ENCODE data around the gene BCAR1.

Gene BCAR1

GRCh38 chr16:75252946-75253911, 1.8 kb upstream of the BCAR1 start:
- H3K27me3 ChIP-seq: peaks cover 100% of the 10 kb centered on the region
- H3K4me3 ChIP-seq (ENCODE audit: low read depth in 1 of 2, low read length in 1 of 2): no peak overlapping the region
- no peaks in the 10 kb centered on the region for H3K36me3 ChIP-seq
- no peak overlapping the region for H3K27ac ChIP-seq
- no peak for TF ChIP-seq CTCF (IDR thresholded peaks at IDR 0.05)
- H3K9me3 ChIP-seq: no peaks in the 10 kb centered on the region
- H3K4me1 ChIP-seq (ENCODE audit: control insufficient read depth in 1 of 2, insufficient read depth in 1 of 2, low read depth in 1 of 2, low read length in 1 of 2): peaks cover 3 to 8% of the 10 kb centered on the region in 2 experiments

GRCh38 chr16:75252049-75252864, 833 bp upstream of the BCAR1 start:
- no peak overlapping the region for H3K4me3 ChIP-seq (ENCODE audit: low read depth in 1 of 2, low read length in 1 of 2)
- peaks cover 3 to 8% of the 10 kb centered on the region in 2 experiments for H3K4me1 ChIP-seq (ENCODE audit: control insufficient read depth in 1 of 2, insufficient read depth in 1 of 2, low read depth in 1 of 2, low read length in 1 of 2)
- H3K27me3 ChIP-seq: peaks cover 100% of the 10 kb centered on the region
- no peak overlapping the region for H3K27ac ChIP-seq
- H3K9me3 ChIP-seq: no peaks in the 10 kb centered on the region
- H3K36me3 ChIP-seq: no peaks in the 10 kb centered on the region
- no peak for TF ChIP-seq CTCF (IDR thresholded peaks at IDR 0.05)

- no peaks in the 10 kb centered on the region for H3K36me3 ChIP-seq
- peaks cover 98% of the 10 kb centered on the region for H3K27me3 ChIP-seq
- H3K4me1 ChIP-seq (ENCODE audit: control insufficient read depth in 1 of 2, insufficient read depth in 1 of 2, low read depth in 1 of 2, low read length in 1 of 2): peaks cover 3 to 8% of the 10 kb centered on the region in 2 experiments
- no peaks in the 10 kb centered on the region for H3K9me3 ChIP-seq
- H3K4me3 ChIP-seq (ENCODE audit: low read depth in 1 of 2, low read length in 1 of 2): no peak overlapping the region
- no peak overlapping the region for H3K27ac ChIP-seq
- no peak for TF ChIP-seq CTCF (IDR thresholded peaks at IDR 0.05)
These were observed 580 bp downstream of the BCAR1 start for GRCh38 chr16:75250809-75251279.

GRCh38 chr16:75250089-75250808, 1.2 kb downstream of the BCAR1 start:
- peaks cover 97% of the 10 kb centered on the region for H3K27me3 ChIP-seq
- no peaks in the 10 kb centered on the region for H3K9me3 ChIP-seq
- no peak overlapping the region for H3K4me3 ChIP-seq (ENCODE audit: low read depth in 1 of 2, low read length in 1 of 2)
- H3K36me3 ChIP-seq: no peaks in the 10 kb centered on the region
- H3K27ac ChIP-seq: no peak overlapping the region
- no peak for TF ChIP-seq CTCF (IDR thresholded peaks at IDR 0.05)
- H3K4me1 ChIP-seq (ENCODE audit: control insufficient read depth in 1 of 2, insufficient read depth in 1 of 2, low read depth in 1 of 2, low read length in 1 of 2): peaks cover 3 to 8% of the 10 kb centered on the region in 2 experiments

GRCh38 chr16:75249441-75249840, 2.0 kb downstream of the BCAR1 start:
- TF ChIP-seq CTCF (IDR thresholded peaks at IDR 0.05): no peak
- Histone ChIP-seq H3K27me3 (peaks cover 95% of the 10 kb centered on the region), H3K27ac (no peak overlapping the region), H3K36me3 (no peaks in the 10 kb centered on the region), H3K4me1 (ENCODE audit: control insufficient read depth in 1 of 2, insufficient read depth in 1 of 2, low read depth in 1 of 2, low read length in 1 of 2) (peaks cover 3 to 8% of the 10 kb centered on the region in 2 experiments), H3K4me3 (ENCODE audit: low read depth in 1 of 2, low read length in 1 of 2) (no peak overlapping the region), H3K9me3 (no peaks in the 10 kb centered on the region)

Data from neutrophil (primary cell).